ENCODE results near the gene IL25.
"Not testable (repeated sequence)": the region's sequence is repeated elsewhere in the genome, so short reads cannot be mapped to it uniquely, and the experiment has no call there.

The IL25 gene

DNA sequence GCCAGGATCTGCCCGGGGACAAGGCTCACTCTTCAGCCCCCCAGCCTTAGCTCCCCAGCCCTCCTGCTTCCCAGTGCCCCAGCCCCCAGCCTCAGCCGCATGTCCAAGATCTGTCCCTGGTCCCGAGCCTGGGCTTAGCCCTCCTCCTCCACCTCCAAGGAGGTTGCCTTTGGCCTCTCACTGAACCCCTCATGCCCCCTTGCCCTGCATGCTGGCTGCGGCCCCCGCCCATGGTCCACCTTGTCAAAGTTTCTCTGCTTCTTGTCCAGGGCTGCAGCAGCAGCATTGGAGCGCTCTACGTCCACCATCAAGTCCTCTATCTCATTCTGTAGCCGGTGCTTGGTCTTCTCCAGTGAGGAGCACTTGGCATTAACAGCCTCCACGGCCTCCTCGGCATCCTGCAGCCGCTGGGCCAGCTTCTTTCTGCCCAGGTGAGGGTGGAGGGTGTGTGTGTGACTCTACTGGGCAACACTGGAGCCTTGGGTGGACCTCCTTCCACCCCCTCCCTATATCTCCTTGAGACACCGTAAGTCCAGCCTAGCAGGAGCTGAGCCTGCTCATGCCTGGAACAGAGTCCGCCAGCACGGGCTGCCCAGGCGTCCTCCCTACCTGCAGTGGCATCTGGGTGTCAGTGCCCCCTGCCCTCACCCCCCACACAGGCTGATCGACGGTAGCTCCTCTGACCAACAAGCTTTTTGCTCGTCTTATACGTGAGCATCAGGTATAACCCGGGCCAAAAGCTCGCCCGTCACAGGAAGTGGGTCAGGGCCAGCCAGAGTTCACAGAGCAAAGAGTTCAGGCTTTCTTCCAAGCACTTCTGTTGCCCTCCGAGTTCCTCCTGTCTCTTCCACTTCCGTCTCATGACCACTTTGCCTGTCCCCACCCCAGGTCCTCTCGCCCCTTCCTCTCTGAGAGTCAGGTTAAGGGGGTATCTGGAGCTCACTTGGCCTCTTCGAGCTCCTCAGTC, 15.6 kb downstream of the IL25 start:
- TF ChIP-seq ZFX (IDR thresholded peaks at IDR 0.05) (no peak), CTCF (conservative IDR thresholded peaks at IDR 0.05) (no peak)
- no peak overlapping the region for H3K27ac ChIP-seq

- no peak overlapping the region for H3K27ac ChIP-seq
- no peak for TF ChIP-seq ZFX (IDR thresholded peaks at IDR 0.05)
- no peak for TF ChIP-seq CTCF (conservative IDR thresholded peaks at IDR 0.05)
Observed at GRCh38 chr14:23388996-23389395, 16.4 kb downstream of the IL25 start.

GRCh38 chr14:23389396-23389795, 16.8 kb downstream of the IL25 start:
- TF ChIP-seq ZFX (IDR thresholded peaks at IDR 0.05) (no peak), CTCF (conservative IDR thresholded peaks at IDR 0.05) (no peak)
- no peak overlapping the region for H3K27ac ChIP-seq

DNA sequence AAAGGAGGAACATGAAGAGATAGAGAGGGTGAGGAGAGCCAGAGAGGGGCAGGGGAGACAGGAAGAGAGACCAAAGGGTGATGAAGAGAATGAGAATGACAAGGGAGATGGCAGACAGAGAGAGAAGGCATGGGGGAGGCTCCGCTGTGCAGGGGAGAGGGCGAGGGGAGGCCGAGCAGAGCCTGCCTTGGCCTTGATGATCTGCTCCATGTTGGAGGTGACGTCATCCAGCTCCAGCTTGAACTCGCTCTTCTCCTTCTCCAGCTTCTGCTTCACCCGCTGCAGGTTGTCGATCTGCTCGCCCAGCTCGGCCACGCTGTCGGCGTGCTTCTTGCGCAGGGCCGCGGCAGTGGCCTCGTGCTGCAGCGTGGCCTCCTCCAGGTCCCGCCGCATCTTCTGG, 17.3 kb downstream of the IL25 start:
- not testable (repeated sequence) for H3K27ac ChIP-seq

DNA sequence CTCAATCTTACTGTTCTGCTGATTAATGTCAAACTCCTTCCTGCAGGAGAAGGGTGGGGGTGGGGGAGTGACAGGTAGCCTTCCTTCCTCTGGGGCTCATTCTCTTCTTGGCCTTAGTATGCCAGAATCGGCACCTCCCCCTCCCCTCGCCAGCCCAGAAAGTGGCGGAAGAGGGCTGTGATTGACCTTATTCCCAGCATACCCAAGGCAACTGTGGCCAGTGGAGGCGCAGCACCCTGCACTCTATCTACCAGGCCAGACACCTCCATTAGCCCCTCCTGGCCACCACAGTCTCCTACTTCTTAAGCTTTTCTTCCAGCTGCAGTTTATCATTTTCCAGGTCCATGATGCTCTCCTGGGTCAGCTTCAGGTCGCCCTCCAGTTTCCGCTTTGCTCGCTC, 20.0 kb downstream of the IL25 start:
- TF ChIP-seq ZFX (IDR thresholded peaks at IDR 0.05) (no peak), CTCF (conservative IDR thresholded peaks at IDR 0.05) (no peak)
- H3K27ac ChIP-seq: no peak overlapping the region

GRCh38 chr14:23396126-23396525, 23.5 kb downstream of the IL25 start:
- H3K27ac ChIP-seq: no peak overlapping the region
- TF ChIP-seq CTCF (conservative IDR thresholded peaks at IDR 0.05) (no peak), ZFX (IDR thresholded peaks at IDR 0.05) (no peak)

DNA sequence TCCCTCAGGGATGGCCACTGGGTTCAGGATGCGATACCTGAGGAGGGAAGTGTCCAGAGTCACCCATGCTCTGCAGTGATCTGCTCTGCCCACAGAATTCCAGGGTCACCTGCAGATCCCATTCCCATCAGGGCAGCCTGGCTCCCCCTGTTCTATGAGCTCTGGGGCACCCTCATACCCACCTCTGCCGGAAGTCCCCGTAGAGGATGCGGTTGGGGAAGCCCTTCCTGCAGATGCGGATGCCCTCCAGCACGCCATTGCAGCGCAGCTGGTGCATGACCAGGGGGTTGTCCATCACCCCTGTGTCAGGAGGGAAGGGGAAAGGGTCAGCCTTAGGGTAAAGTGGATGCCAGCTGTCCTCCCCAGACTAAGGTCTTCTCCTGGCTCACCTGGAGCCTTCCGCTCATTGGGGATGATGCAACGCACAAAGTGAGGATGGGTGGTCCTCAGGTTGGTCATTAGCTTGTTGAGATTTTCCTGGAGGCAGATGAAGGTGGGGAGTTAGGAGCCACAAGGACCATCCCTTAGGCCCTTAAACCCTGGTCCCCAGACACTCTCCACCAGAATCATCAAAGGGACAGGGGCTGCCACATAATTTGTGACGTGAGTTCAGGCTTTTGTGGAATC, 24.3 kb downstream of the IL25 start:
- no peak overlapping the region for H3K27ac ChIP-seq
- TF ChIP-seq CTCF (conservative IDR thresholded peaks at IDR 0.05): no peak
- no peak for TF ChIP-seq ZFX (IDR thresholded peaks at IDR 0.05)

Data from C4-2B (cell line).